GM19193 (cell line): ENCODE measurements around the gene KCNAB1.

Experiments
- POLR2A ChIP-seq: IDR thresholded peaks from 4 replicates; pipeline ENCODE4 v1.6.1; 2011; ENCODE audit not compliant: insufficient read depth, insufficient read length; ENCODE audit errors: extremely low read depth

KCNAB1 gene

DNA sequence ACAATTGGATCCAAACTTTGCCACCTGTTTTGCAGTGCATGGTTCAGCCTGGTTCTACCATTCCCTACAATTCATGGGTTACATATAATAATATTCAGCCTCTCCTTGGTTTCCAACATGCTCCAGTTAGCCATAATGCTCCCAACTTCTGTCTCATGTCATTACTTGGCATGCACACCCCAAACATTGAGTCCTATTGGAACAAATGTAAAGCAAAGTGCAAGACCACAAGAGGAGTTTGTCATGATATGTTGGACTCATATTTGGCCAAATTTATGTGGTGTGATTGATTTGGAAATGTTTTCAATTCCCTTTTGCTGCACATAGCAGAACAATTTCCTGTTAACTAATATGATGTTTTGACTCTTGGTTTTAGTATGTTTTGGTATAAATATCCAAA is 50.2 kb downstream of the KCNAB1 start:
- no peak for TF ChIP-seq POLR2A

DNA sequence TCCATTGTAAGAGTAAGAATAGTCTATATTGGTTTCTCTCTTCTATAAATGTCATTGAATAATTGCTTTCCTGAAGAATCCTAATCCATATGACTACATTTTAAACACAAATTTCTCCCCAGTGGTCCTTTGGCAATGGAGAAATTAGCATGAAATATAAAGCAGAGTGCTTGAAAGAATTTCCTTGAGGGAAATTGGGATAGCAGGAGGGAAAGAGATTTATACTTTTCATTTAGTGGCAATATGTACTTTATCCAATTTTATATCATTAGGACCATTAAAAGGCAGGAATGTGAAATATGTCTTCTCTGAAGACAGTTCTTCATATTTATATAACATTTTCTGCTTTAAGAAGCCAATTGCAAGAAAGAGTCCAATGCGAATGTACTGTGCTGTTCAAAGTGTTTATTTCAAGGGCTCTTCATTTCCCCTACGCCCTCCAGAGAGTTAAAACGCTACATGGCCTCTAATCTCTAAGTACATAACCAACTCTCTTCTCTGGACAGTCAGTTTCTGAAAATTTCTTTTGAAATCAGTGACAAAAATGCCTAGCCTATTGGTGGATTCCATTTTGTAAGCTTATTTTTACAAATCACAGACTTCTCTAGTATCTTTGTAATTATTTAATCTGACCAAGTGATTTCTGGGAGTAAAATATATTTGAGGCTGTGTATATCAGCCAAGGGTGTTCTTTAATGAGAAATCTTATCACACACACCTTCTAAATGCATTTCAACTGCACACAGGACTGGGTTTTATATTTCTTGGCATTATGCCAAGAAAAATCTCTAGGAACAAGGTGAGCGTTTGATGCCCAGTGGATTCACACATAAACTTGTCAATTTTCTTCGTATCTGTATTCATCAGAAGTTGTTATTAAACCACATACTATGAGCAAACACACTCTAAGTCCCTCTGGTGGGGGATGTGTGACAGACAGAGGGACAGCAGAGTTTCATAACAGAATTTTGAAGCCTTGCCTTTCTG is 51.2 kb downstream of the KCNAB1 start:
- TF ChIP-seq POLR2A, result no peak

DNA sequence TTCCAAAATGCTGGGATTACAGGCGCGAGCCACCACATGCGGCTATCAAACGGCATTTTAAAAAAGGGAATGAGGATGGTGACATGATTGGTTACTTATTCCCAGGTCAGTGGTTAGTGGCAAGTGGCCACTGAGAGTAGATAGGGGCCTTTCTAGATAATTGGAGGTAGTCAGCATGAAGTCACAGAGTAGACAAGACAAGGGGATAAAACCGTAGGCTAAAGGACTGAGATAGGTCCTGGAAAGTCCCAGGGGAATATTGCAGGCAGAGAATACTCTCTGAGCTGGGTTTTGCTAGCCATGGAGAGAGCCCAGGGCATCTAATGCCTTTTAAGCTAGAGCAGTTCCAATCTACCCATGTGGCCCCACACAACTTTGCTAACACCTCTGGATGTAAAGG is 52.2 kb downstream of the KCNAB1 start:
- TF ChIP-seq POLR2A, result no peak

DNA sequence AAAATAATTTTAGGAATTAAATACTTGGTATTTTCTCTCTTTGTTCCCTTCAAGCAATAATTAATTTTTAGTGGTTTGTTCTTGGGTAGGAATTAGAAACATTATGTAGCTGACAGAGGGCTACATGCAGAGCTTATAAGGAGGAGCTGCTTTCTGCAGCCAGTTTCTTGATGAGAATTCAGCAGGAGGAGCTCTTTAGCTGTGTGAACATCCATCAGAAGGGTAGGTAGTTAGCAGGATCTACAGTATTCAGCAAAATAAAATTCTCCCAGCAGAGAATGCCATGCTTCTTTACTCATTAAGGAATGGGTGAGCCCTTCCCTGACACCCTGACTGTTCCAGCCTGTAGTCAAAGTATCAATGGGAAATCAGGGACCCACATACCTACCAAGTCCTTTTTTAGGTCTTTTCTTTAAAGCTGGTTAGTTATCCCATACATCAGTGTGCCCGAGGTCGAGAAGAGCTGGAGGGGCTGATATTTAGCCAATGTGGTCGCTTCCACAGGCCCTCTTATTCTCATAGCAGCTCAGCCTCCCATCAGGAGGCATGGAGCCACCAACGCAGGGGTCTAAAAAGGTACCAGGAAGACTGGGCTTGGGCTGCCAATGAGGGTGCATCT is 54.0 kb downstream of the KCNAB1 start:
- no peak for TF ChIP-seq POLR2A

DNA sequence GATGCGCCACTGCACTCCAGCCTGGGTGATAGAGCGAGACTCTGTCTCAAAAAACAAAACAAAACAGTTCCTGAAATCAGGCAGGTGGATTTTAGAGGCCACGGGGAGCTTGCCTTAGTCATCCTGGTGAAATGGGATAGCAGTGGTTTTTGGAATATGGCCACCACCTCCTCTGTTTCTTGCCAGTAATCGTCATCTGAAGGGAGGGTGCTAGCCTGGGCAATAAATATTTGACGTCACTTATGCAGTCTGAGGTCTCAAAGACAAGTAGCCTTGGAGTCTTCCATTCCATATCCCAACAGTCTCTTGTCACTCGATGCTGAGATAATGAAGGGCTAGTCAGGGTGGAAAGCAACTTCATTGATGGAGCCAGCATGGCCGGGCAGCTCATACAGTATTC is 55.2 kb downstream of the KCNAB1 start:
- TF ChIP-seq POLR2A, result no peak

DNA sequence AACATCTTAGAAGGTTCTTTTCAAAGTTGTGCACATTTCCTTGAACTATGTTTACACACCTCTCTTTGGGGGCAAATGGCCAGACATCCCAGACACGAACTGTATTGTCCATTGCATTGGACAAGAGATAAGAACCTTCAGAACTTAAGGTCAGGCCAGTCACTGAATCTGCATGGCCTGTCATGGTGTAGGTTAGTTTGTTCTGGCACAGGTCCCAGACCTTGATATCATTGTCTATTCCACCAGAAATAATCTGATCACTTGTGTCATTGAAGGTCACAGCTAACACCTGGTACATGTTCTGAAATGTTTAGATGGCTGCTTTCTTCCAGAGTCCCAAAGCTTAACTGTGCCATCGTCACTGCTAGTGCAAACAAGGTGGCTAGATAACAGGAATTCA is 55.7 kb downstream of the KCNAB1 start:
- no peak for TF ChIP-seq POLR2A

DNA sequence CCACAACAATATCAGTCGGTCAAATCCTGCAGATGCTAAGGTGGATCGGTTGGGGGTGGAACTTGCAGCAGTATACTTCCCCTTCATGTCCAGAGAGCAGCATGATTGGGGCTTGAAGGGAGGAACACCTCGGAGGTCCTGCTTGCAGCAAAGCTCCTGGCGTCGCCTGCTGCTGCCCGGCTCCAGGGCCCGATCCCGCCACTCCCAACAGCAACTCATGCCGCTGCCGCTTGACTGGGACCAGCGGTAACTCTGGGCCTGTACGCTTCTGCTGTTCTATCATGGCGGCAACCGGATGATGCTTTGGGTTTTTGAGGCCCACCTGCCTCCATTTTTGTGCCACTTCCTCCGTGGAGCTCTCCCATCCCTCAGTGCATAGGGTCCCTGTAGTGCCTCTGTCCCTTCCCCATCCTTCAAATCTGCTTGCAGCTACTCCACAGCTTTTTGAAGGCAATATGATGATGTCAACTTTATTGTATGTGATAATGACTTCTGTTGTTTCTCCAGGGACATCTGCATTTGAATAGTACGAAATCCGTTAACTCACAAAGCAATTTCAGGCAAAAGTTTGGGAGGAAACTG is 56.3 kb downstream of the KCNAB1 start:
- no peak for TF ChIP-seq POLR2A

DNA sequence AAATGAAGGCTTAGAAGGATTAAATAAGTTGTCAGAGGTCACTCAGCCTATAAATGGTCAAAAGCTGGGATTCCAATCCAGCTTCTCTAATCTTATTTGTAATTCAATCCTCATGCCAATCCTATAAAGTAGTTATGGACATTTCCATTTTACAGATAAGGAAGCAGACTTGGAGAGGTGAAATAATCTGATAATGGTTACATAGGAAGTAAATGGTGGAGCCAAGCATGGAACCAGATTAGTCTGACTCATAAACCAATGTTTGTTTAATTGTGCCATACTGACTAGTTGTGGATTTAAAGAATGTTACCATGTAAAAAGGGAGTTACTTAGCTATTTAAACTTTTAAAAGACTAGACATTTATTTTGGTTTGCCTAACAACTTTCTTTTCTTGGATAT is 59.7 kb downstream of the KCNAB1 start:
- no peak for TF ChIP-seq POLR2A

DNA sequence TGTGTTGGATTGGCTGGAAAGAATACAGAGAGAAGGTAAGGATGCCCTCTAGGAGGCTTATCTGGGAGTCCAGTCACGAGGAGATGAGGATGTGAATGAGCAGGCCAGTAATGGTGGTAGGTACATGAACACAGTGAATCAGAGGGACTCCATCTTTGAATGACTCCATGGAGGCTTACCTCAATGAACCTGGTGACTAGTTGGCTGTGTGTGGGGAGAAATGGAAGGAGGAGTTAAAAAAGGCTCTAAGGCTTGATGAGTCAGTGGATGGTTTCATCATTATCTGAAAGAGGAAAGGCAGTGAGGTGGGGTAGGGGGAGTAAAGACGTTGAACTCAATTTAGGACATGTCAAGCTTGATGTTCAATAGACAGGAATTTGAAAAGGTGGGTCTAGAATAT is 61.1 kb downstream of the KCNAB1 start:
- TF ChIP-seq POLR2A, result no peak

DNA sequence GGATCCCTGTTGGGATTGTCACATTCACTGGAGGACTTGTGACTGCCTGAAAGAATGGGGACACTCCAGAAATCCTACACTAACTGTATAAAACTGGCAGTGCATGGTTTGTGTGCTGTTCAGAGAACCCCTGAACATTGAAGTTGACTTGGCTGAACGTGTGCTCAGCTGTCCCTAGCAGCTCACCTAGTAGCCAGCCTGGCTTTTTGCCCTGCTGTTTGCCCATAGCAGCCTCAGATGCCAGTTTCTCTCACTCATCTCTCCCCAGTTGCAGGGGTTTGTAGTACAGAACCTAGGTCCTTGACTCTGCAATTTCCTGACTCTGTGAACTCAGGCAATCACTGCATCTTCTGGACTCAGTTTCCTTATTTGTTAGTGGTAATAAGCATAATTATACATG is 63.0 kb downstream of the KCNAB1 start:
- TF ChIP-seq POLR2A, result no peak

DNA sequence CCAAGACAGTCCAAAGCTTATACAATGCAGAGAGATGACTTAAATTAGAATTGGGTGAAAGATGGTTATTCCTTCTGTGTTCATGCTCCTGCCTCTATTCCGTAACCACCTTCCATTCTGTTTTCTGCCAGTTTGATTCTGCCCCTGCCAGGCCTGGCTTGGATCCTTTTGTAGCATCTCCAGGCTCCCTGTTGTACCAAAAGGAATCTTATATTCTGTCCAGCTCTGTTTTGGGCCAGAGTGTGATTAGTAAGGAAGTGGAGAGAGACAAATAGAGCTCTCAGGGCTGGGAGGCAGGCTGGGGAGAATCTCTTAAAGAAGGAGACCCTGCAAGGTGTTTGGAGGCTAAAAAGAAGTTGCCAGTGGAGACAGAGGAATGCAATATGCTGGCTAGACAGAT is 63.8 kb downstream of the KCNAB1 start:
- TF ChIP-seq POLR2A, result no peak

DNA sequence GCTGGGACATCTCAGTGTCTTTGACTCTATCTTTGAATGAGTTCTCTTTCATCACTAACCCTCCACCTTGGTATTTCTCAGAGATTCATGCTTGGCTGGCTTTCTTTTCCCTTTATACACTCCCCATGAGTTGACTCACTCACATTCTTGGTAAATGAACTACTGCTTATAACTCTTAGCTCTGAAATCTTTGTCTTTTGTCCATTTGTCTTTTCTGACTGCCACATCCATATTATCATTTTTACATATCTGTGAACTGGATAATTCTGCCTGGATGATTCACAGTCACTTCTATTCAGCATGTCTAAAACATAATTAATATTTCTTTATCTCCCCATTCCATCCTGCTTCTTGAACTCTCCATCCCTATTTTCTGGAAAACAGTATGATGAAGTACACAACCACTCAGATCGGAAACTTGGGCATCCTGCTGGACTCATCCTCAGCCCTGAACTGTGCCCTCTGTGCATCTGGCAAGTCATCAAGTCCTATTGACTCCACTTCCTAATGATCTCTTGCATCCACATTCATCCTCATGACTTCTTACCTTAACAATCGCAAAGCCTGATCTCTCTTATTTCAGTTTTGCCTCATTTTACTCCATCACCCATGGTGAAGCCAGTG is 66.9 kb downstream of the KCNAB1 start:
- TF ChIP-seq POLR2A, result no peak

DNA sequence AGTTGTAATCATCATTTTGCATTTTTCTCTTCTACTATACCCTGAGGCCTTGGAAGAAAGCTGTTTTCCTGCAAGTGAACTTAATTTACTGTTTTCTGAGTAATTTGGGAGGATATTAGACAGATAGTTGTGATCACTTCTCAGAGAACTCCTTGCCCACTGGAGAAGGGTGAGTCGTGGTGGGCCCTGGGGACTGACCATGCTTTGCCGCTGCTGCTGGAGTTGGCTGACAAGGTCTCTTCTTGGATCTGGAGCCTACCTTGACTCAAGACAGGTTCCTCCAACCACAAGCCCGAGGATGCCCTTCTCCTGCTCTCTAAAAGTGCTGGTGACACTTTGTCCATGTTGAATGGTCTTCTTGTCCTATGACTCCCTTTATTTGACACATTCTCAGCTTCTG is 68.4 kb downstream of the KCNAB1 start:
- no peak for TF ChIP-seq POLR2A

DNA sequence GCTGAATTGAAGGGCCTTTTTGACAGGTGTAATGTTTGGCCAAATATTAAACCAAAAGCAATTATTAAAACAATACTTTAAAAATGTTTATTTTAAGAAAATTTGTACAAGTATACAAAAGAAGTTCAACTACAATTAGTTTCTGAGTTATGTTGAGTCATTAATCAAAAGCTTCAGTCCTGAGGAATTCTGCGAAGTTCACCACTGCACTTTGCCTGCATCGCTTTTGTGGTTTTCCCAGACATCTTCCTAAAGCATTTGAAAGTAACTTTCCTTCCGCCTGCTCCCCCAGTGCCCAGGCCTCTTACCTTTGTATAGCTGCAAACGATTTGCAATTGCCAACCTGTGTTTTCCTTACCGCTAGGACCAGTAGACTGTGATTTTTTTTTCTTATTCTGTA is 69.5 kb downstream of the KCNAB1 start:
- TF ChIP-seq POLR2A, result no peak

DNA sequence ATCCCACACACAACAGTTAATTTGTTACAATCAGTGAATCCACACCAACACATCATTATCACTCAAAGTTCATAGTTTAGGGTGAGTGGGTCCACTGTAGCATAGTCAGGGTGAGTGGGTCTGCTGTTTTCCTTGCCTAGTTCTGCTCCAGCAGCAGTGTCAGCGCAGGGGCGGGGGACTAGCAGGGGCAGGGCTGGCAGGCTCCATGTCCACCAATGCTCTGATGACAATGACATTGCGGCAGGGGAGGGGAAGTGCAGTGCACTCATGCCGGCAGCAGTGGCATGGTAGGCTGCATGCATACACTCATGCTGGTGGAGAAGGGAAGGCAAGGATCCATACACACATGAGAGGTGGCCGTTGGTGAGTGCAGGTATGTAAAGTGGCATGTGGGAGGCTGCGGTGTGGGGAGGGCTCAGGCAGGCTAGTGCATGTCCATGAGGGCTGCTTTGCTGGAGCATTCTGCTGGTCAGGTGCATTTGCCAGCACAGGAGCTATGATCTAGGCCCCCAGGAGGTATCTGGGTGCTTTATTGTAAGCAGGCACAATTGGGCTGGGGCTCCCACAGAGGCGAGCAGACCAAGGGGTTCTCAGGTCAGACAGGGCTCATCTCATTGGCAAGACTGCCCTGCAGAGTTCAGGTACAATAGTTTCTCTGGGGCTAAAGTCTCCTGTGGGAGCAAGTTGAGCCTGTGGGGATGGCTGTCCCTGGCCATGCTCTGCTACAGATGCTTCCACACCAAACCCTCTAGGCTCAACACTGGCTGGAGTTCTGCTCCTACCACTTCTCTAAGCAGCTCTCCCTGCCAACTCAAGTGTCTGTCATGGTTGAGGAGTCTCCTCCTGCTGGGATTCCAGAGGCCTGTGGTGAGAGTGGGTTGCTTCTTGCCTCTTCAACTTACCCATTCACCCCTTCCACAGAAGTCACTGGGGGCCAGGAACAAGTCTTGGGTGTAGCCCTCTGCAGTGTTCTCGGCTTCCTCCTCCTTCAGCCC is 81.3 kb downstream of the KCNAB1 start:
- no peak for TF ChIP-seq POLR2A

DNA sequence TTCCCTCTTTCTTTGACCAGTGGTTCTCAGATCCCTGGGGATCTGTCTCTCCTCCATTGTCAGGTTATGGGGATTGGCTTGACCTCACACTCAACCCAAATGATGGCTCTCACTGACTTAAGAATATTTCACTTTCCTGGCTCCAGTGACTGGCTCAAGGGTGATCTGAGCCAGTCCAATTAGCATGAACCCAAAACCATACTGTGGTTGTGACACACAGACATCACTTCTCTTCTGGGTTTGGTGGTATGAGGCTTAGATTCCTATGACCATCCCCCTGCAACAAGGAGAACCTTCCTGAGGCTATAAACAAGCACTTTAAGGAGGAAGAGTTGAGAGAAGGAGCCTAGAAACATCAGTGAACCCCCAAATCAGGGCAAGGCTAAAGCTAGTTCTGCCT is 85.8 kb downstream of the KCNAB1 start:
- TF ChIP-seq POLR2A, result no peak
